ENCODE results near the gene MTX3.

GRCh38 chr5:79961716-79962574 lies 29.1 kb downstream of the MTX3 start:
- TF ChIP-seq, protein P1, sequence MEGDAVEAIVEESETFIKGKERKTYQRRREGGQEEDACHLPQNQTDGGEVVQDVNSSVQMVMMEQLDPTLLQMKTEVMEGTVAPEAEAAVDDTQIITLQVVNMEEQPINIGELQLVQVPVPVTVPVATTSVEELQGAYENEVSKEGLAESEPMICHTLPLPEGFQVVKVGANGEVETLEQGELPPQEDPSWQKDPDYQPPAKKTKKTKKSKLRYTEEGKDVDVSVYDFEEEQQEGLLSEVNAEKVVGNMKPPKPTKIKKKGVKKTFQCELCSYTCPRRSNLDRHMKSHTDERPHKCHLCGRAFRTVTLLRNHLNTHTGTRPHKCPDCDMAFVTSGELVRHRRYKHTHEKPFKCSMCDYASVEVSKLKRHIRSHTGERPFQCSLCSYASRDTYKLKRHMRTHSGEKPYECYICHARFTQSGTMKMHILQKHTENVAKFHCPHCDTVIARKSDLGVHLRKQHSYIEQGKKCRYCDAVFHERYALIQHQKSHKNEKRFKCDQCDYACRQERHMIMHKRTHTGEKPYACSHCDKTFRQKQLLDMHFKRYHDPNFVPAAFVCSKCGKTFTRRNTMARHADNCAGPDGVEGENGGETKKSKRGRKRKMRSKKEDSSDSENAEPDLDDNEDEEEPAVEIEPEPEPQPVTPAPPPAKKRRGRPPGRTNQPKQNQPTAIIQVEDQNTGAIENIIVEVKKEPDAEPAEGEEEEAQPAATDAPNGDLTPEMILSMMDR (IDR thresholded peaks at IDR 0.05) = no peak
- no peak for TF ChIP-seq ZFX (IDR thresholded peaks at IDR 0.05; ENCODE audit: borderline replicate concordance)
